Measurements from ENCODE around the gene CDH16. TPM values are rescaled to one million over a fixed set of nuclear protein-coding genes. Genes with fewer than 3 reads are reported as not detected.

The CDH16 gene
- total RNA-seq, 1 donor from 2014 or later = 1.8 TPM

GRCh38 chr16:66928702-66929388, 10.2 kb upstream of the CDH16 start:
- TF ChIP-seq, protein P1, sequence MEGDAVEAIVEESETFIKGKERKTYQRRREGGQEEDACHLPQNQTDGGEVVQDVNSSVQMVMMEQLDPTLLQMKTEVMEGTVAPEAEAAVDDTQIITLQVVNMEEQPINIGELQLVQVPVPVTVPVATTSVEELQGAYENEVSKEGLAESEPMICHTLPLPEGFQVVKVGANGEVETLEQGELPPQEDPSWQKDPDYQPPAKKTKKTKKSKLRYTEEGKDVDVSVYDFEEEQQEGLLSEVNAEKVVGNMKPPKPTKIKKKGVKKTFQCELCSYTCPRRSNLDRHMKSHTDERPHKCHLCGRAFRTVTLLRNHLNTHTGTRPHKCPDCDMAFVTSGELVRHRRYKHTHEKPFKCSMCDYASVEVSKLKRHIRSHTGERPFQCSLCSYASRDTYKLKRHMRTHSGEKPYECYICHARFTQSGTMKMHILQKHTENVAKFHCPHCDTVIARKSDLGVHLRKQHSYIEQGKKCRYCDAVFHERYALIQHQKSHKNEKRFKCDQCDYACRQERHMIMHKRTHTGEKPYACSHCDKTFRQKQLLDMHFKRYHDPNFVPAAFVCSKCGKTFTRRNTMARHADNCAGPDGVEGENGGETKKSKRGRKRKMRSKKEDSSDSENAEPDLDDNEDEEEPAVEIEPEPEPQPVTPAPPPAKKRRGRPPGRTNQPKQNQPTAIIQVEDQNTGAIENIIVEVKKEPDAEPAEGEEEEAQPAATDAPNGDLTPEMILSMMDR (IDR thresholded peaks at IDR 0.05; ENCODE audit: insufficient read depth, low read length, severe bottlenecking) = peak; percentile 52
- Histone ChIP-seq H3K36me3 (ENCODE audit: control insufficient read depth, insufficient read depth, low read length) (peaks cover 3% of the 10 kb centered on the region), H3K27me3 (ENCODE audit: control insufficient read depth, insufficient read depth, low read length) (no peaks in the 10 kb centered on the region), H3K4me3 (ENCODE audit: low read depth, low read length) (no peak overlapping the region)
- FAIRE-seq (no peak), DNase-seq (ENCODE audit: low read depth) (no peak)

- H3K36me3 ChIP-seq (ENCODE audit: control insufficient read depth, insufficient read depth, low read length) = peaks cover 3% of the 10 kb centered on the region
- TF ChIP-seq, protein P1 (IDR thresholded peaks at IDR 0.05; ENCODE audit: insufficient read depth, low read length, severe bottlenecking) = no peak
- no peak overlapping the region for H3K4me3 ChIP-seq (ENCODE audit: low read depth, low read length)
- peak; percentile 76 for DNase-seq (ENCODE audit: low read depth)
- FAIRE-seq = no peak
- H3K27me3 ChIP-seq (ENCODE audit: control insufficient read depth, insufficient read depth, low read length) = no peaks in the 10 kb centered on the region
These were observed 9.4 kb upstream of the CDH16 start for GRCh38 chr16:66927918-66928649.

DNA sequence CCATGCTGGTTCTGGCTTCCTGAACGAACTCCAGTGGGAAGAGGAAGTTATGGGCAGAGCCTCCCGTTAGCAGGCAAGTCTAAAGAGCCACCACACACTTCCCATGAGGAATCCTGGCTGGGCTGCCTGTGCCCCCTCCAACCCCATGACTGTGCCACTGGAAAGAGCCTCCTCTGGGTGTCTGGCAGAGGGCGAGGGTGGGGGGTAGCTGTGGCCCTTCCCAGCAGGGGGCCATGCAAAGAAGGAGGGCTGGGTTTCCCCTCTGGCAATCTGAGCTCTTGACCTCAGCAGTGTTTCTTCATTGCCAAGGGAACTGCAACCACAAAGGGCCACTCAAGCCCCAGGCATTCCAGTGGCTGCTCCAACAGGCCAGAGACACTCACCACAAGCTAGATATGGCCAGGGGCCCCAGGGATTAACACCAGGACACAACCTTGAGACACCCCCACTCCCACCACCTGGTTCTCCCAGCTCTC, 8.3 kb upstream of the CDH16 start:
- Histone ChIP-seq H3K36me3 (ENCODE audit: control insufficient read depth, insufficient read depth, low read length) (no peaks in the 10 kb centered on the region), H3K27me3 (ENCODE audit: control insufficient read depth, insufficient read depth, low read length) (no peaks in the 10 kb centered on the region), H3K4me3 (ENCODE audit: low read depth, low read length) (no peak overlapping the region)
- TF ChIP-seq, protein P1 (IDR thresholded peaks at IDR 0.05; ENCODE audit: insufficient read depth, low read length, severe bottlenecking) = no peak
- DNase-seq (ENCODE audit: low read depth) (peak; percentile 67), FAIRE-seq (peak; percentile 18)

DNA sequence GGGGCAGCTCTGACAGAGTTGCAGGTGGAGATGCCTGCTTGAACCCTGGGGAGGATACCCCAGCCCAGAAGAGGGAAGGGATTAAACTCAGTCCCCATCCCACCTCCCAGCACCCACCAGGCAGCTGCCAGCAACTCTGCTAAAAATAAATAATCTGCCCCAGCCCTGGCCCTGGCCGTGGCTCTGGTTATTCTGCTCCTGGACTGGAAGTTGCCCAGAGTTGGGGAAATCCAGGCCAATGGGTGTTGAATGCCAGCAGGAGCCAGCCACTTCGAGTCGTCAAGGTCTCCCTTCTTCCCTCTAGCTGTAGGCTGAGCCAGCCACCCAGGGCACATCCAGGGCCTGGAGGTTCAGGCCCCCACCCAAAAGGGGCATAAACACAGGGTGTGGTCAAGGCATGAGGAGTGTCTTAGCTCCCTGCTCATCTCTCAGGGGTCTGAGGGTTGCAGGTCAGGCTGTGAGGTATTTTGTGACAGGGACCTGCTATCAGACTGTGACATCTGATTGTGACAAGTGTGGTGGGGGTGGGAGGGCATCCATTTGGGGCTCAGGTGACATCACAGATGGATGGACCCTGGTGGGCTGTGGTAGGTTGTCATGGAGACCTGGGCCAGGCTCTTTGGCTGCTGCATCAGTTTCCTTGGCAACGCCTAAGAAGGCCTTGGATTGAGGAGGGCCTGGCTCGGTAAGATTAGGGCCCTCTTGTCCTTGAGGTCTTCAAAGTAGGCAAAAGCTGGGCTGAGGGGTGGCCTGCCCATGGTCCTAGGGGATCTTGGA, 7.7 kb upstream of the CDH16 start:
- no peak for DNase-seq (ENCODE audit: low read depth)
- Histone ChIP-seq H3K4me3 (ENCODE audit: low read depth, low read length) (no peak overlapping the region), H3K27me3 (ENCODE audit: control insufficient read depth, insufficient read depth, low read length) (no peaks in the 10 kb centered on the region), H3K36me3 (ENCODE audit: control insufficient read depth, insufficient read depth, low read length) (no peaks in the 10 kb centered on the region)
- TF ChIP-seq, protein P1 (IDR thresholded peaks at IDR 0.05; ENCODE audit: insufficient read depth, low read length, severe bottlenecking) = no peak
- no peak for FAIRE-seq

DNA sequence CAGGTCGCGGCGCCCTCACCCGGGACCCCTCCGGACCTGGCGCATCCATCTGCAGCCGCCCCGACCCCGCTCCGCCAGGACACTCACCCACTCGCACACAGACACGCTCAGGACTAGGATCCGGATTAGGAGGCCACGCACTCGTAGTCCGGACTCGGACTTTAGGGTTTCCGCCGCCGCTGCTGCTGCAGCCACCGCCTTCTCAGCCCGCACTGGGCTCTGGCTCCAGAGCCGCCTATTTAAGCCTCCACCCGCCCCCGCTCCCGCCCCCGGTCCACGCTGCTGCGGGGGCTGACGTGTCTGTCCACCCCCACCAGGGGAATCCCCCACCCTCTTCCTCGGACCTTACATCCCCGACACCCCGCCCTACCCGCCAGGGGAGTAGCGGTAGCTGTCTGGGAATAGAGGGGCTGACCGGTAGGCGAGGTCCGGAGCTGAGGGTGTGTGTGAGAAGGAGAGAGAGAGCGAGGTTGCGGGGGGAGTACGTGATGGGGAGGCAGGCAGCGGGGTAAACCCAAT, 6.7 kb upstream of the CDH16 start, which contains the start of gene RRAD:
TSS of gene RRAD (minus strand) at position 214 of the 519 bp plus-strand sequence. CDS start 356 bp downstream, outside the sequence.
- DNase-seq (ENCODE audit: low read depth) = no peak
- FAIRE-seq = no peak
- Histone ChIP-seq H3K36me3 (ENCODE audit: control insufficient read depth, insufficient read depth, low read length) (no peaks in the 10 kb centered on the region), H3K4me3 (ENCODE audit: low read depth, low read length) (peak within 1 kb of the TSS; percentile 34), H3K27me3 (ENCODE audit: control insufficient read depth, insufficient read depth, low read length) (no peaks in the 10 kb centered on the region)
- TF ChIP-seq, protein P1 (IDR thresholded peaks at IDR 0.05; ENCODE audit: insufficient read depth, low read length, severe bottlenecking) = no peak

All from bronchial epithelial cell (primary cell).